IPS-15b (cell line): ENCODE data around the gene RAPH1.
"Not testable (repeated sequence)": the region's sequence is repeated elsewhere in the genome, so short reads cannot be mapped to it uniquely, and the experiment has no call there.

ENCODE experiments used
- H3K27me3 ChIP-seq: one replicate; pipeline ENCODE4 v1.6.1; 2013; ENCODE audit warnings: low read length; ENCODE audit not compliant: control insufficient read depth, insufficient read depth
- H3K36me3 ChIP-seq: one replicate; pipeline ENCODE4 v1.6.1; 2013; ENCODE audit warnings: low read length; ENCODE audit not compliant: control insufficient read depth, insufficient read depth
- H3K4me1 ChIP-seq: one replicate; pipeline ENCODE4 v1.6.1; 2013; ENCODE audit warnings: mild to moderate bottlenecking, low read length; ENCODE audit not compliant: control insufficient read depth, insufficient read depth
- H3K4me3 ChIP-seq: one replicate; pipeline ENCODE4 v1.5.1; 2013; ENCODE audit warnings: low read depth, low read length
- H3K9ac ChIP-seq: one replicate; pipeline ENCODE4 v1.6.1; 2013; ENCODE audit warnings: low read depth, mild to moderate bottlenecking, low read length
- H3K9me3 ChIP-seq: one replicate; pipeline ENCODE4 v1.6.1; 2013; ENCODE audit warnings: mild to moderate bottlenecking, low read length; ENCODE audit not compliant: control insufficient read depth, insufficient read depth

Gene RAPH1

GRCh38 chr2:203544402-203544801, 9.3 kb upstream of the RAPH1 start:
- H3K36me3 ChIP-seq: no peaks in the 10 kb centered on the region
- H3K4me3 ChIP-seq: no peak overlapping the region
- H3K9ac ChIP-seq: no peak overlapping the region
- no peaks in the 10 kb centered on the region for H3K9me3 ChIP-seq
- H3K27me3 ChIP-seq: no peaks in the 10 kb centered on the region
- no peaks in the 10 kb centered on the region for H3K4me1 ChIP-seq

- no peaks in the 10 kb centered on the region for H3K4me1 ChIP-seq
- H3K4me3 ChIP-seq: no peak overlapping the region
- H3K27me3 ChIP-seq: no peaks in the 10 kb centered on the region
- H3K9ac ChIP-seq: no peak overlapping the region
- no peaks in the 10 kb centered on the region for H3K9me3 ChIP-seq
- H3K36me3 ChIP-seq: no peaks in the 10 kb centered on the region
Measured at GRCh38 chr2:203543898-203544328, 8.8 kb upstream of the RAPH1 start.

- H3K9ac ChIP-seq, H3K9me3 ChIP-seq, H3K4me3 ChIP-seq: not testable (repeated sequence)
Measured at GRCh38 chr2:203540598-203540997, 5.5 kb upstream of the RAPH1 start.

GRCh38 chr2:203538237-203538636, 3.1 kb upstream of the RAPH1 start:
- not testable (repeated sequence) for H3K9ac ChIP-seq, H3K9me3 ChIP-seq, H3K4me3 ChIP-seq, H3K36me3 ChIP-seq, H3K27me3 ChIP-seq, H3K4me1 ChIP-seq

More at GRCh38 chr2:203540598-203540997, 5.5 kb upstream of the RAPH1 start:
- H3K4me1 ChIP-seq, H3K36me3 ChIP-seq, H3K27me3 ChIP-seq: not testable (repeated sequence)

GRCh38 chr2:203536586-203536951, 1.5 kb upstream of the RAPH1 start:
- Histone ChIP-seq H3K27me3 (peaks cover 14% of the 10 kb centered on the region), H3K4me3 (peak overlapping the region; percentile 74), H3K4me1 (peaks cover 15% of the 10 kb centered on the region)
- H3K9me3 ChIP-seq, H3K9ac ChIP-seq, H3K36me3 ChIP-seq: not testable (repeated sequence)

- peaks cover 17% of the 10 kb centered on the region for H3K4me1 ChIP-seq
- H3K9ac ChIP-seq: peak overlapping the region; percentile 71
- H3K36me3 ChIP-seq: no peaks in the 10 kb centered on the region
- H3K27me3 ChIP-seq: peaks cover 14% of the 10 kb centered on the region
- H3K4me3 ChIP-seq: peak overlapping the region; percentile 74
- no peaks in the 10 kb centered on the region for H3K9me3 ChIP-seq
Measured at GRCh38 chr2:203535784-203536585, 884 bp upstream of the RAPH1 start.

- Histone ChIP-seq H3K9me3 (no peaks in the 10 kb centered on the region), H3K4me3 (peak overlapping the region; percentile 58), H3K4me1 (peaks cover 18% of the 10 kb centered on the region), H3K27me3 (peaks cover 14% of the 10 kb centered on the region), H3K36me3 (no peaks in the 10 kb centered on the region), H3K9ac (peak overlapping the region; percentile 55)
Measured at GRCh38 chr2:203534621-203535077, 452 bp downstream of the RAPH1 start.

- no peaks in the 10 kb centered on the region for H3K9me3 ChIP-seq
- H3K36me3 ChIP-seq: no peaks in the 10 kb centered on the region
- peaks cover 18% of the 10 kb centered on the region for H3K4me1 ChIP-seq
- H3K4me3 ChIP-seq: peak overlapping the region; percentile 74
- H3K27me3 ChIP-seq: peaks cover 14% of the 10 kb centered on the region
- no peak overlapping the region for H3K9ac ChIP-seq
Measured at GRCh38 chr2:203533676-203534591, 1.2 kb downstream of the RAPH1 start.

GRCh38 chr2:203532957-203533658, 2.0 kb downstream of the RAPH1 start:
- no peak overlapping the region for H3K9ac ChIP-seq
- peak overlapping the region; percentile 74 for H3K4me3 ChIP-seq
- no peaks in the 10 kb centered on the region for H3K36me3 ChIP-seq
- peaks cover 14% of the 10 kb centered on the region for H3K27me3 ChIP-seq
- no peaks in the 10 kb centered on the region for H3K9me3 ChIP-seq
- peaks cover 18% of the 10 kb centered on the region for H3K4me1 ChIP-seq

- H3K27me3 ChIP-seq: peaks cover 5% of the 10 kb centered on the region
- H3K9ac ChIP-seq: no peak overlapping the region
- H3K4me1 ChIP-seq: peaks cover 5% of the 10 kb centered on the region
- H3K9me3 ChIP-seq: no peaks in the 10 kb centered on the region
- no peak overlapping the region for H3K4me3 ChIP-seq
- no peaks in the 10 kb centered on the region for H3K36me3 ChIP-seq
Measured at GRCh38 chr2:203527719-203528118, 7.4 kb downstream of the RAPH1 start.

GRCh38 chr2:203513268-203513667, 21.8 kb downstream of the RAPH1 start:
- not testable (repeated sequence) for H3K4me3 ChIP-seq, H3K36me3 ChIP-seq, H3K9me3 ChIP-seq

More at GRCh38 chr2:203513268-203513667, 21.8 kb downstream of the RAPH1 start:
- not testable (repeated sequence) for H3K4me1 ChIP-seq, H3K9ac ChIP-seq, H3K27me3 ChIP-seq
